WTC11 (cell line): ENCODE data around the gene USH1C. TPM values are rescaled to one million over a fixed set of nuclear protein-coding genes. Genes with fewer than 3 reads are reported as not detected.

Experiments
- ATAC-seq: fragments of 200-7000 bp; cut with Tn5 transposase; 2 replicates; pipeline ENCODE4 v1.10.0; 2021; ENCODE audit warnings: mild to moderate bottlenecking, moderate library complexity
- CTCF ChIA-PET: fragments of 300-600 bp; sonication (Branson Sonifier 250); formaldehyde crosslinking; loops from one replicate; lab custom pipeline; 2021; ENCODE audit warnings: antibody characterized with exemption; lab: Charles Lee
- POLR2A ChIA-PET: fragments of 350-600 bp; sonication (Branson Sonifier 250); formaldehyde crosslinking; loops from one replicate; lab custom pipeline; 2021; ENCODE audit warnings: antibody characterized with exemption; lab: Charles Lee
- DNase-seq: peaks from one replicate; pipeline ENCODE4 v3.0.0; 2021; ENCODE audit warnings: low spot score
- H3K27ac Mint-ChIP-seq: 2 replicates; pipeline ENCODE4 v1.8.0; 2021; ENCODE audit warnings: mixed read lengths
- H3K27me3 Mint-ChIP-seq: 2 replicates; pipeline ENCODE4 v1.8.0; 2021; ENCODE audit warnings: low read depth, mild to moderate bottlenecking, moderate library complexity, mixed read lengths
- H3K36me3 Mint-ChIP-seq: 2 replicates; pipeline ENCODE4 v1.8.0; 2021; ENCODE audit warnings: mixed read lengths
- H3K4me1 Mint-ChIP-seq: 2 replicates; pipeline ENCODE4 v1.8.0; 2022; ENCODE audit warnings: mixed read lengths
- H3K4me3 Mint-ChIP-seq: 2 replicates; pipeline ENCODE4 v1.8.0; 2021; ENCODE audit warnings: mild to moderate bottlenecking, moderate library complexity, mixed read lengths
- H3K9me3 Mint-ChIP-seq: 2 replicates; pipeline ENCODE4 v1.8.0; 2021; ENCODE audit warnings: mixed read lengths
- AR ChIP-seq: fragments of 250-450 bp; sonication (Bioruptor Pico); IDR thresholded peaks from 2 replicates; pipeline ENCODE4 v1.9.0; 2021; ENCODE audit warnings: mild to moderate bottlenecking
- CREB1 ChIP-seq: sonication (generic); formaldehyde crosslinking; IDR thresholded peaks from 2 replicates; pipeline ENCODE4 v1.8.0; 2023; ENCODE audit warnings: mild to moderate bottlenecking, missing genetic modification reagents
- CTCF ChIP-seq: fragments of 200-600 bp; IDR thresholded peaks from 2 replicates; pipeline ENCODE4 v1.8.0; 2022; ENCODE audit warnings: antibody characterized with exemption
- FOXP4 ChIP-seq: sonication (generic); formaldehyde crosslinking; IDR thresholded peaks from 2 replicates; pipeline ENCODE4 v1.8.0; 2022; ENCODE audit warnings: mild to moderate bottlenecking, missing genetic modification reagents
- GRHL2 ChIP-seq: fragments of 250-450 bp; sonication (Bioruptor Pico); IDR thresholded peaks from 2 replicates; pipeline ENCODE4 v1.8.0; 2022; ENCODE audit warnings: mild to moderate bottlenecking, moderate library complexity; ENCODE audit not compliant: insufficient replicate concordance, severe bottlenecking
- JUN ChIP-seq: sonication (generic); formaldehyde crosslinking; IDR thresholded peaks from 2 replicates; pipeline ENCODE4 v1.8.0; 2023; ENCODE audit warnings: mild to moderate bottlenecking, missing genetic modification reagents
- KAT7 ChIP-seq: sonication (generic); formaldehyde crosslinking; IDR thresholded peaks from 2 replicates; pipeline ENCODE4 v1.8.1; 2023; ENCODE audit warnings: missing genetic modification reagents, mild to moderate bottlenecking, borderline replicate concordance
- NFYB ChIP-seq: sonication (generic); formaldehyde crosslinking; conservative IDR thresholded peaks from 2 replicates; pipeline ENCODE4 v1.8.0; 2022; ENCODE audit warnings: low read depth, missing genetic modification reagents
- TEAD4 ChIP-seq: sonication (generic); formaldehyde crosslinking; IDR thresholded peaks from 2 replicates; pipeline ENCODE4 v1.8.0; 2022; ENCODE audit warnings: mild to moderate bottlenecking, missing genetic modification reagents
- ZBTB21 ChIP-seq: sonication (generic); formaldehyde crosslinking; IDR thresholded peaks from 2 replicates; pipeline ENCODE4 v1.8.1; 2023; ENCODE audit warnings: mild to moderate bottlenecking, missing genetic modification reagents, borderline replicate concordance
- ZNF263 ChIP-seq: sonication (generic); formaldehyde crosslinking; IDR thresholded peaks from 2 replicates; pipeline ENCODE4 v1.8.1; 2022; ENCODE audit warnings: low read depth, mild to moderate bottlenecking, moderate library complexity, missing genetic modification reagents
- ZNF281 ChIP-seq: sonication (generic); formaldehyde crosslinking; IDR thresholded peaks from 2 replicates; pipeline ENCODE4 v1.8.0; 2023; ENCODE audit warnings: mild to moderate bottlenecking, missing genetic modification reagents
- ZNF423 ChIP-seq: fragments of 250-450 bp; sonication (Bioruptor Pico); IDR thresholded peaks from 2 replicates; pipeline ENCODE4 v2.1.2; 2022; ENCODE audit warnings: mild to moderate bottlenecking, moderate library complexity
- ZSCAN18 ChIP-seq: fragments of 250-450 bp; sonication (Bioruptor Pico); IDR thresholded peaks from 2 replicates; pipeline ENCODE4 v2.1.2; 2022; ENCODE audit warnings: mild to moderate bottlenecking, moderate library complexity
- total RNA-seq: library from RNA; stranded (reverse); gene quantifications from 3 replicates; pipeline ENCODE4 v1.2.3, GENCODE V29; 2021
- TF ChIP-seq, protein P1 (sequence below): sonication (generic); formaldehyde crosslinking; IDR thresholded peaks from 2 replicates; pipeline ENCODE4 v1.8.1; 2023; ENCODE audit warnings: mild to moderate bottlenecking, moderate library complexity, missing genetic modification reagents
- TF ChIP-seq, protein P2 (sequence below): sonication (generic); formaldehyde crosslinking; IDR thresholded peaks from 2 replicates; pipeline ENCODE4 v1.8.0; 2022; ENCODE audit warnings: mild to moderate bottlenecking, missing genetic modification reagents

The USH1C gene
- total RNA-seq, 1 experiment from 2014 or later = 3.9 TPM

GRCh38 chr11:17560281-17561110 is 16.3 kb upstream of the USH1C start:
- H3K4me1 Mint-ChIP-seq = no peaks in the 10 kb centered on the region
- no peaks in the 10 kb centered on the region for H3K36me3 Mint-ChIP-seq
- no peak overlapping the region for H3K27ac Mint-ChIP-seq
- ATAC-seq = no peak
- DNase-seq = no peak
- no peaks in the 10 kb centered on the region for H3K27me3 Mint-ChIP-seq
- no peak for TF ChIP-seq JUN
- no peak for TF ChIP-seq ZNF263
- TF ChIP-seq GRHL2 = no peak
- TF ChIP-seq, protein P1, sequence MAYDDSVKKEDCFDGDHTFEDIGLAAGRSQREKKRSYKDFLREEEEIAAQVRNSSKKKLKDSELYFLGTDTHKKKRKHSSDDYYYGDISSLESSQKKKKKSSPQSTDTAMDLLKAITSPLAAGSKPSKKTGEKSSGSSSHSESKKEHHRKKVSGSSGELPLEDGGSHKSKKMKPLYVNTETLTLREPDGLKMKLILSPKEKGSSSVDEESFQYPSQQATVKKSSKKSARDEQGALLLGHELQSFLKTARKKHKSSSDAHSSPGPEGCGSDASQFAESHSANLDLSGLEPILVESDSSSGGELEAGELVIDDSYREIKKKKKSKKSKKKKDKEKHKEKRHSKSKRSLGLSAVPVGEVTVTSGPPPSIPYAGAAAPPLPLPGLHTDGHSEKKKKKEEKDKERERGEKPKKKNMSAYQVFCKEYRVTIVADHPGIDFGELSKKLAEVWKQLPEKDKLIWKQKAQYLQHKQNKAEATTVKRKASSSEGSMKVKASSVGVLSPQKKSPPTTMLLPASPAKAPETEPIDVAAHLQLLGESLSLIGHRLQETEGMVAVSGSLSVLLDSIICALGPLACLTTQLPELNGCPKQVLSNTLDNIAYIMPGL = no peak
- no peak for TF ChIP-seq FOXP4 (CRISPR knock-in tag)
- no peak for TF ChIP-seq AR (CRISPR knock-in tag)
- no peak for TF ChIP-seq TEAD4 (CRISPR knock-in tag)
- TF ChIP-seq CTCF = no peak
- no peak for TF ChIP-seq CREB1 (CRISPR knock-in tag)
- no peak for TF ChIP-seq ZNF423
- TF ChIP-seq ZSCAN18 (CRISPR knock-in tag) = no peak
- TF ChIP-seq ZBTB21 (CRISPR knock-in tag) = no peak
- TF ChIP-seq, protein P2, sequence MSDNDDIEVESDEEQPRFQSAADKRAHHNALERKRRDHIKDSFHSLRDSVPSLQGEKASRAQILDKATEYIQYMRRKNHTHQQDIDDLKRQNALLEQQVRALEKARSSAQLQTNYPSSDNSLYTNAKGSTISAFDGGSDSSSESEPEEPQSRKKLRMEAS = no peak
- TF ChIP-seq KAT7 (CRISPR knock-in tag) = no peak
- no peak for TF ChIP-seq NFYB (CRISPR knock-in tag)
- no peak for TF ChIP-seq ZNF281
- CTCF ChIA-PET = interaction anchor here (0.9 to 3.8 kb wide), 2 partner anchors 13 to 170 kb away, joined by 3 to 17 read pairs; partner anchors contain the start of gene OTOG
- no peaks in the 10 kb centered on the region for H3K9me3 Mint-ChIP-seq
- no peak overlapping the region for H3K4me3 Mint-ChIP-seq
- POLR2A ChIA-PET = interaction anchor here (1.0 kb wide), 1 partner anchor 9 kb away, joined by 3 read pairs; no protein-coding TSS in a partner anchor
